Naive B cell (primary cell): ENCODE results near the gene NOP9. TPM values are rescaled to one million over a fixed set of nuclear protein-coding genes. Genes with fewer than 3 reads are reported as not detected.
A peak's percentile ranks its signal among the peaks of the same experiment; 100 is the strongest.

ENCODE experiments used
- ATAC-seq, 2 donors: fragments of 150-1000 bp; cut with Tn5 transposase; 2 replicates each; pipeline ENCODE4 v1.10.0; 2021; ENCODE audit warnings: low read depth in 2 of 2, mild to moderate bottlenecking in 2 of 2, moderate library complexity in 2 of 2
- DNase-seq: peaks from one replicate; pipeline ENCODE4 v3.0.0; 2022
- H3K27ac Mint-ChIP-seq, 6 donors: one replicate each; pipeline ENCODE4 v1.8.0; 2020 to 2022; ENCODE audit warnings: mild to moderate bottlenecking in 6 of 6, mixed read lengths in 6 of 6, moderate library complexity in 5 of 6, inconsistent platforms in 2 of 6
- H3K27me3 Mint-ChIP-seq, 3 donors: one replicate each; pipeline ENCODE4 v1.8.0; 2021 to 2022; ENCODE audit warnings: mixed read lengths in 3 of 3, mild to moderate bottlenecking in 1 of 3
- H3K36me3 Mint-ChIP-seq, 2 donors: one replicate each; pipeline ENCODE4 v1.8.0; 2020 to 2022; ENCODE audit warnings: mixed read lengths in 2 of 2, inconsistent platforms in 1 of 2, mild to moderate bottlenecking in 1 of 2
- H3K4me1 Mint-ChIP-seq, 3 donors: one replicate each; pipeline ENCODE4 v1.8.0; 2020 to 2022; ENCODE audit warnings: mixed read lengths in 3 of 3, inconsistent platforms in 1 of 3, mild to moderate bottlenecking in 1 of 3, moderate library complexity in 1 of 3
- H3K4me3 Mint-ChIP-seq, 8 donors: one replicate each; pipeline ENCODE4 v1.8.0; 2020 to 2022; ENCODE audit warnings: mild to moderate bottlenecking in 8 of 8, mixed read lengths in 8 of 8, moderate library complexity in 8 of 8, inconsistent platforms in 2 of 8
- H3K9me3 Mint-ChIP-seq, 7 donors: one replicate each; pipeline ENCODE4 v1.8.0; 2020 to 2022; ENCODE audit warnings: mixed read lengths in 7 of 7, mild to moderate bottlenecking in 5 of 7, inconsistent platforms in 2 of 7, moderate library complexity in 1 of 7
- polyA plus RNA-seq, 6 donors: library from polyadenylated mRNA; unstranded; fragments of 300-500 nt; fragmentation: Illumina TruSeq; gene quantifications; one replicate each; pipeline ENCODE4 v1.2.3, GENCODE V29; 2021; ENCODE audit warnings: low read depth in 6 of 6

The NOP9 gene
- polyA plus RNA-seq, 6 donors from 2014 or later, result 0.83 to 2.4 (median 1.3) TPM

GRCh38 chr14:24334431-24335291, 35.0 kb downstream of the NOP9 start, which contains the start of gene ADCY4:
Gene ADCY4, minus strand, starts transcription at chr14:24335071. Its CDS starts 419 bp downstream, at chr14:24334652.
- Mint-ChIP-seq H3K27ac (peak within 1 kb of the TSS in 4 of 6 donors; percentile 24 to 83 (median 48)), H3K36me3 (peaks cover 4 to 18% of the 10 kb centered on the region in 2 donors), H3K27me3 (peaks cover 19 to 30% (median 20%) of the 10 kb centered on the region in 3 donors), H3K9me3 (peaks cover 0 to 1% (median 0%) of the 10 kb centered on the region in 7 donors), H3K4me1 (peaks cover 29 to 53% (median 35%) of the 10 kb centered on the region in 3 donors), H3K4me3 (peak within 1 kb of the TSS; percentile 59 to 87 (median 80))
- ATAC-seq, result peak in 1 of 2 donors; percentile 24
- no peak for DNase-seq

GRCh38 chr14:24335461-24336171, 36.0 kb downstream of the NOP9 start:
- ATAC-seq (no peak), DNase-seq (no peak)
- H3K4me3 Mint-ChIP-seq, result peak overlapping the region in 6 of 8 donors; percentile 65 to 86 (median 78)
- peaks cover 0 to 1% (median 0%) of the 10 kb centered on the region in 7 donors for H3K9me3 Mint-ChIP-seq
- H3K4me1 Mint-ChIP-seq, result peaks cover 35 to 59% (median 40%) of the 10 kb centered on the region in 3 donors
- H3K27ac Mint-ChIP-seq, result peak overlapping the region in 1 of 6 donors; percentile 16
- H3K36me3 Mint-ChIP-seq, result peaks cover 4 to 18% of the 10 kb centered on the region in 2 donors
- H3K27me3 Mint-ChIP-seq, result peaks cover 19 to 26% (median 20%) of the 10 kb centered on the region in 3 donors

DNA sequence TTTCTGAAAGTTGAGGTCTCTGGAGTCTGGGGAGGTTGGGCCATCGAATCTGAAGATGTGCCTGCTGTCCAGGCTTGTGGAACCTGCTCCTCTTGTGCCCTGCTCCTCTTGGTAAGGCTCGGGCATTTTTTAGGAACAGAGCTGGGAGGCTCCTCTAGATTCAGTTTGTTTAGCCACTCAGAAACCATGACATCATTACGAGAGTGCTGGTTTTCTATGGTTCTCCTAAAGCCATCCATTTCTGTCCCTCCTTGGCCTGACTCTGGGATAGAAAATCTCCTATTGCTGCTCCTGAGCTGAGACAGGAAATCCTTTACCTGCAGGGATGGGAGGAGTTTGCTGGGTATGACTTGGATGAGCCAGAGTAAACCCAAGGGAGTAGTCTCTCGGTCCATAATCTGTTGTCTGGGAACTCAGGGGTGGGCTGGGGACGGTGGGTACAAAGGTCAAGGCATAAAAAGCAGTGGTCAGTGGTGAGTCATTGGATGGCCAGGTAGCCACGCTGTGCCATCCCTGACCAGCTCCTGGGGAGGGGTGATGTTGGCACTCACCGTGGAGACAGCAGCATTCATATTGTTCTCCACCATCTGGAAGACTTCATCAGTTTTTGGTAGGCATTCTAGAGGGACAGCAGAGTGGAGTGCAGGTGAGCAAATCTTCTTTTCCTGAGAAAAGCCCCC, 37.6 kb downstream of the NOP9 start:
- H3K36me3 Mint-ChIP-seq, result peaks cover 4 to 18% of the 10 kb centered on the region in 2 donors
- ATAC-seq (no peak), DNase-seq (no peak)
- peaks cover 21 to 28% (median 21%) of the 10 kb centered on the region in 3 donors for H3K27me3 Mint-ChIP-seq
- H3K9me3 Mint-ChIP-seq, result peaks cover 0 to 1% (median 0%) of the 10 kb centered on the region in 7 donors
- peak overlapping the region in 6 of 8 donors; percentile 41 to 98 (median 90) for H3K4me3 Mint-ChIP-seq
- peak overlapping the region in 1 of 6 donors; percentile 42 for H3K27ac Mint-ChIP-seq
- peaks cover 28 to 50% (median 35%) of the 10 kb centered on the region in 3 donors for H3K4me1 Mint-ChIP-seq

DNA sequence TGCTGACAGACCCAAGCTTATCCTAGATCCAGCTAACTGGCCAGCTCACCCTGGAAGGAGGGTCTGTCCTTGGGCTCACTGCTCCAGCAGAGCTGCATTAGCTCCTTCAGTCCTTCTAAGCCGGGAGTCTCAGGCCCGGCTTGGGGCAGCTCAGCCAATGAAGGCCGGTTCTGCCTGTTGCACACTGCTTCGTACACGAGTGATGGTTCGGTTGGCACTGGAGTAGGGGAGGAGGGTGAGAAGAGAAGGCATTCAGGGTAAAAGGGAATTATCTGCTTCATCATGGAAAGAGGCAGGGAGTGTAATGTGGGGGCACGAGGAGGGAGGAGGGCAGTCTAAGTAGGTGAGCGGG, 38.1 kb downstream of the NOP9 start:
- ATAC-seq (no peak), DNase-seq (no peak)
- peaks cover 25 to 46% (median 30%) of the 10 kb centered on the region in 3 donors for H3K4me1 Mint-ChIP-seq
- peaks cover 17 to 26% (median 22%) of the 10 kb centered on the region in 3 donors for H3K27me3 Mint-ChIP-seq
- H3K36me3 Mint-ChIP-seq, result peaks cover 4 to 18% of the 10 kb centered on the region in 2 donors
- peak overlapping the region in 1 of 6 donors; percentile 11 for H3K27ac Mint-ChIP-seq
- H3K9me3 Mint-ChIP-seq, result peaks cover 0 to 1% (median 0%) of the 10 kb centered on the region in 7 donors
- peak overlapping the region; percentile 26 to 98 (median 90) for H3K4me3 Mint-ChIP-seq

DNA sequence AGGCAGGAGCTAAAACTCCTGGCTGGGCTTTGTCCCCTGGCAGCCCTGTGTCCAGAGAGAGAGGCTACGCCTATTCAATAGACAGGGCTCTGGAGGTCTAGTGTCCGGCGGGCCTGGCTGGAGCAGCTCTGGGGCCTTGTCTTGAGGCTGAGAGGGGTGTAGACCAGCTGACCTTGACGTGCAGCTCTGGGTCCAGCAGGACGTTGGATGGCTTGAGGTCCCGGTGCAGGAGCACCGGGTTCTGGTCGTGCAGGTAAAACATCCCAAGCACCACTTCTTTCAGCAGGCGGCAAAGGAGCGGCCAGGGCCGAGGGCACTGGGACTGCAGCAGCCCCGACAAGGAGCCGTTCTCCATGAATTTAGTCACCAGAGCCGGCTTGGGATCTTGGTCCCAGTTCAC, 39.2 kb downstream of the NOP9 start:
- Mint-ChIP-seq H3K36me3 (peaks cover 4 to 18% of the 10 kb centered on the region in 2 donors), H3K4me1 (peaks cover 23 to 37% (median 30%) of the 10 kb centered on the region in 3 donors), H3K27ac (peak overlapping the region in 2 of 6 donors; percentile 33 to 67), H3K27me3 (peaks cover 17 to 26% (median 17%) of the 10 kb centered on the region in 3 donors), H3K4me3 (peak overlapping the region; percentile 88 to 98 (median 96)), H3K9me3 (peaks cover 0 to 1% (median 0%) of the 10 kb centered on the region in 7 donors)
- DNase-seq, result no peak
- ATAC-seq, result no peak

DNA sequence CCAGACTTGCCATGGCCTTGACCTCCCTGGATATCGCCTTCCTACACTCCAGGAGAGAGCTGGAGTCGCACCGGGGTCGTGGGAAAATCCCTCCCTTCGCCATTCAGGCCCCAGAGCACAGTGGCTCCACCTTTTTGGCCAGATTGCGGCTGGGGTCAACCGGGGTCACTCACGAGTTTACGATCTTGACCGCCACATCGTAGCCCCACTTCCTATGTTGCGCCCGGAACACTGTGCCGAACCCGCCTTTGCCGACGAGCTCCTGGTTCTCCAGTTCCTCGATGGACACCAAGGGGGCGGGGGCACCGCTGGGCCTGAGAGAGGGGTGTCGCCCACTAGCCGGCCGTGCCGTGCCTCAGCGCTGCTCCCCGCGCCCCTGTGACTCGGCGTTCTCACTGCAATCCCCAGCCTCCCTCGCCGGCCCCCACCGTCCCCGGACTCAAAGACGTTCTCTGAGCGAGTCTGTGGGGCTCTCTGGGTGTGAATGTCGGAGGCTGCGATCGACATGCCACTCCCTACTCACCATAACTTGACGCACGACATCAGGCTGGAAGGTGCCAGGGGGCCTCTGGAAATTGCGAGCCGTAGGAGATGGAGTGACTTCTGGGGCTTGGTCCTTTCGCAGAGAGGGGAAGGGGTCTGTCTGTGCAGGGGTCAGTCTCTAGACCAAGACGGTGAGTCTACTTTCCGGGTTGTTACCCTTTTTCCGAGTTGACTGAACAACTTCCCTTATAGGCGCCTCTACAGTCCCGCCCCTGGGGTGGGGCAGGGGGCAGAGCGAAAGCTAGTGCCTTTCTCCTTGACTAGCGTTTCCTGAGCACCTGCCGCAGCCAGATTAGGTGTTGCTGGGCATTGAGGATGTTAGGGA, 39.9 kb downstream of the NOP9 start, which contains the start of gene RIPK3:
RIPK3 (minus strand) TSS at position 708 of the 868 bp plus-strand sequence; CDS start at position 543, 165 bp downstream.
- Mint-ChIP-seq H3K27ac (peak within 1 kb of the TSS; percentile 69 to 96 (median 93)), H3K27me3 (peaks cover 12 to 21% (median 17%) of the 10 kb centered on the region in 3 donors), H3K4me1 (peaks cover 23 to 32% (median 26%) of the 10 kb centered on the region in 3 donors), H3K36me3 (peaks cover 4 to 18% of the 10 kb centered on the region in 2 donors), H3K9me3 (peaks cover 0 to 1% (median 0%) of the 10 kb centered on the region in 7 donors), H3K4me3 (peak within 1 kb of the TSS; percentile 88 to 98 (median 96))
- DNase-seq (peak; percentile 72), ATAC-seq (peak; percentile 96)

DNA sequence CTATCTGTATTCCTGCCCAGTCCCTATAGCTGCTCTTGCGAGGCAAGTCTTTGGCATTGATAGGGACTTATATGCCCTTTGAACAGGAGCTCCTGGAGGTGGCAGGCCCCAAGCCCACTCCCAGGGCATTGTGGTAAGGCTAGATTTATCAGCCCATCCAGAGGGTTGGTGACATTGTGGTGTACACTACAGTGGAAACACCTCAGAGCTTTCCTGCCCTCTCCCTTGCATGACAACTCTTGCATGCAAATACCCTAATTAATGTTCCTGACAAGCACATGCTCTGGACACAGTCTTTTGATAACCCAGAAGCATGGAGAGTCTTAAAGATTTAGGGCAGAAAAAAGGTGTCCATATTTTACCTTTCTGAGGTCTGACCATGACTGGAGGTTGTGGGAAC, 41.0 kb downstream of the NOP9 start:
- H3K27ac Mint-ChIP-seq, result no peak overlapping the region
- peaks cover 16 to 26% (median 17%) of the 10 kb centered on the region in 3 donors for H3K4me1 Mint-ChIP-seq
- peaks cover 16 to 20% (median 17%) of the 10 kb centered on the region in 3 donors for H3K27me3 Mint-ChIP-seq
- peaks cover 4 to 18% of the 10 kb centered on the region in 2 donors for H3K36me3 Mint-ChIP-seq
- H3K9me3 Mint-ChIP-seq, result no peaks in the 10 kb centered on the region
- no peak for DNase-seq
- H3K4me3 Mint-ChIP-seq, result peak overlapping the region in 6 of 8 donors; percentile 88 to 98 (median 95)
- no peak for ATAC-seq

- H3K27me3 Mint-ChIP-seq, result peaks cover 16 to 34% (median 20%) of the 10 kb centered on the region in 3 donors
- H3K36me3 Mint-ChIP-seq, result peaks cover 0 to 6% of the 10 kb centered on the region in 2 donors
- DNase-seq, result no peak
- H3K4me1 Mint-ChIP-seq, result peaks cover 15 to 16% (median 16%) of the 10 kb centered on the region in 3 donors
- ATAC-seq, result no peak
- H3K9me3 Mint-ChIP-seq, result no peaks in the 10 kb centered on the region
- no peak overlapping the region for H3K27ac Mint-ChIP-seq
- no peak overlapping the region for H3K4me3 Mint-ChIP-seq
These were observed 43.2 kb downstream of the NOP9 start for GRCh38 chr14:24342889-24343288.

DNA sequence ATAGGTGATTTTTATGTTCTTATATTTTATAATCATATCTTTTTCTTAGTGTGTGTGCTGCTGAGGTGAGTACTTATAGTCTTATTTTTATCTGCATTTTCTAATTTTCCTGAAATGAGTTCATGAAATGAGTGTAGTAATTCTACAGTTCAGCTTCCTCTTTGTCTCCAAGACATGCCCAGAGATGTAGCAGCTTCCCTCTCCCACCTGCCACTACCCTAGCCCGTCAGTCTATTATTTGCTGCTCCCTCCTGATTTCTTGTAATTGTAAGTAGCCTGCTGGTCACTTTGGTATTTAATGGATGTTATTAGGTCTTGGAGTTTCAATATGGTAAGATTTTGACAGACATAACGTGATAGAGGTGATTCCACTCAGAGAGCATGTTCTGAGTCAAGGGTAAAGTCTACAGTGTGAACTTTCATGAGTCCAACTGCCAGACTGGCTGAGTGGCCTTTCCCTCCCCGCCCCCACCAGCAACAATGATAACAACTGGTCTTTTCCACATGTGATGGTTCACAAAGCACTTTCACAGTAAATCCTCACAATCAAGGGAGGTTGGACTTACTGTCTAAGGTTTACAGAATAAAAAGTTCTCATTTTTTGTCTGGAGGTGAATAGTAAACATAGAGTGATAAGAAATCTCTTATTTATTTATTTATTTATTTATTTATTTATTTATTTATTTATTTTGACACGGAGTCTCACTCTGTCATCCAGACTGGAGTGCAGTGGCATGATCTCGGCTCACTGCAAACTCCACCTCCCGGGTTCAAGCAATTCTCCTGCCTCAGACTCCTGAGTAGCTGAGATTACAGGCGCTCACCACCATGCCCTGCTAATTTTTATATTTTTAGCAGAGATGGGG, 44.4 kb downstream of the NOP9 start:
- Mint-ChIP-seq H3K27ac (peak overlapping the region in 1 of 6 donors; percentile 8), H3K4me1 (peaks cover 6 to 8% (median 6%) of the 10 kb centered on the region in 3 donors), H3K36me3 (no peaks in the 10 kb centered on the region), H3K9me3 (no peaks in the 10 kb centered on the region), H3K27me3 (peaks cover 16 to 34% (median 21%) of the 10 kb centered on the region in 3 donors), H3K4me3 (no peak overlapping the region)
- ATAC-seq (no peak), DNase-seq (no peak)

GRCh38 chr14:24347134-24347533, 47.5 kb downstream of the NOP9 start:
- no peak overlapping the region for H3K27ac Mint-ChIP-seq
- no peaks in the 10 kb centered on the region for H3K4me1 Mint-ChIP-seq
- H3K4me3 Mint-ChIP-seq, result no peak overlapping the region
- H3K27me3 Mint-ChIP-seq, result peaks cover 31 to 50% (median 44%) of the 10 kb centered on the region in 3 donors
- H3K9me3 Mint-ChIP-seq, result no peaks in the 10 kb centered on the region
- no peaks in the 10 kb centered on the region for H3K36me3 Mint-ChIP-seq
- no peak for ATAC-seq
- DNase-seq, result no peak

DNA sequence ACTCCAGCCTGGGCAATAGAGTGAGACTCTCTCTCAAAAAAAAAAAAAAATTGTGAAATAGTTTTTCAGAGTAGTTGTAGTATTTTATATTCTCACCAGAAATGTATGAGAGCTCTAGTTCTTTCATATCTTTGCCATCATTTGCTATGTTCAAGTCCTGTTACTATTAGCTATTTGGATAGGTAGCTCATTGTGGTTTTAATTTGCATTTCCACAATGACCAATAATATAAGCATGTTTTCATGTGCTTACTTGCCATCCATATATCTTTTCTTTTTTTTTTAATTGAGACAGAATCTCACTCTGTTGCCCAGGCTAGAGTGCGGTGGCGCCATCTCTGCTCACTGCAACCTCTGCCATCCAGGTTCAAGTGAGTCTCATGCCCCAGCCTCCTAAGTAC, 48.5 kb downstream of the NOP9 start:
- DNase-seq (no peak), ATAC-seq (no peak)
- Mint-ChIP-seq H3K36me3 (no peaks in the 10 kb centered on the region), H3K9me3 (no peaks in the 10 kb centered on the region), H3K27me3 (peaks cover 31 to 55% (median 54%) of the 10 kb centered on the region in 3 donors), H3K4me3 (no peak overlapping the region), H3K27ac (no peak overlapping the region), H3K4me1 (no peaks in the 10 kb centered on the region)
